WERI-Rb-1 (cell line): Measurements from ENCODE around the gene SPON1.
"Not testable (repeated sequence)": the region's sequence is repeated elsewhere in the genome, so short reads cannot be mapped to it uniquely, and the experiment has no call there.

Source experiments
- DNase-seq: peaks from one replicate; pipeline ENCODE4 v3.0.0-alpha.2; 2020
- H3K27ac ChIP-seq: fragments of 250-450 bp; sonication (Bioruptor Pico); 2 replicates; pipeline ENCODE4 v1.5.1; 2020; ENCODE audit warnings: mild to moderate bottlenecking, moderate library complexity
- H3K27me3 ChIP-seq: fragments of 250-450 bp; sonication (Bioruptor Pico); 2 replicates; pipeline ENCODE4 v1.5.1; 2021; ENCODE audit warnings: mild to moderate bottlenecking, low read depth, moderate library complexity; ENCODE audit not compliant: insufficient read depth, severe bottlenecking
- H3K36me3 ChIP-seq: fragments of 250-450 bp; sonication (Bioruptor Pico); 2 replicates; pipeline ENCODE4 v1.5.1; 2020; ENCODE audit warnings: mild to moderate bottlenecking, moderate library complexity
- H3K4me3 ChIP-seq: 2 replicates; pipeline ENCODE4 v1.5.1; 2011; ENCODE audit warnings: low read depth, mild to moderate bottlenecking, control low read depth, low read length
- H3K9me3 ChIP-seq: fragments of 250-450 bp; sonication (Bioruptor Pico); 2 replicates; pipeline ENCODE4 v1.5.1; 2021; ENCODE audit warnings: mild to moderate bottlenecking, moderate library complexity; ENCODE audit not compliant: severe bottlenecking
- TF ChIP-seq, protein P1 (sequence below): IDR thresholded peaks from 2 replicates; pipeline ENCODE4 v1.5.1; 2011; ENCODE audit warnings: low read depth, mild to moderate bottlenecking, control low read depth, inconsistent platforms, low read length

SPON1 gene

DNA sequence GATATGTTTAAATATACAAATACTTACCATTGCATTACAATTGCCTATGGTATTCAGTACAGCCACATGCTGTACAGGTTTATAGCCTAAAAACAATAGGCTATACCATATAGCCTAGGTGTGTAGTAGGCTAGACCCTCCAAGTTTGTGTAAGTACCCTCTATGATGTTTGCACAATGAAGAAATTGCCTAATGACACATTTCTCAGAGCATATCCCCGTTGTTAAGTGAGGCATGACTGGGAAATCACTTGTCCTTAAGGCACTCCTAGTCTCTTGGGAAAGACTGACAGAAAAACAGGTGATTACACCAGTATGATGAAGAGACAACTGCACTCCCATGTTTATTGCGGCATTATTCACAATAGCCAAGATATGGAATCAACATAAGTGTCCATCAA is 187.2 kb downstream of the SPON1 start:
- TF ChIP-seq, protein P1, sequence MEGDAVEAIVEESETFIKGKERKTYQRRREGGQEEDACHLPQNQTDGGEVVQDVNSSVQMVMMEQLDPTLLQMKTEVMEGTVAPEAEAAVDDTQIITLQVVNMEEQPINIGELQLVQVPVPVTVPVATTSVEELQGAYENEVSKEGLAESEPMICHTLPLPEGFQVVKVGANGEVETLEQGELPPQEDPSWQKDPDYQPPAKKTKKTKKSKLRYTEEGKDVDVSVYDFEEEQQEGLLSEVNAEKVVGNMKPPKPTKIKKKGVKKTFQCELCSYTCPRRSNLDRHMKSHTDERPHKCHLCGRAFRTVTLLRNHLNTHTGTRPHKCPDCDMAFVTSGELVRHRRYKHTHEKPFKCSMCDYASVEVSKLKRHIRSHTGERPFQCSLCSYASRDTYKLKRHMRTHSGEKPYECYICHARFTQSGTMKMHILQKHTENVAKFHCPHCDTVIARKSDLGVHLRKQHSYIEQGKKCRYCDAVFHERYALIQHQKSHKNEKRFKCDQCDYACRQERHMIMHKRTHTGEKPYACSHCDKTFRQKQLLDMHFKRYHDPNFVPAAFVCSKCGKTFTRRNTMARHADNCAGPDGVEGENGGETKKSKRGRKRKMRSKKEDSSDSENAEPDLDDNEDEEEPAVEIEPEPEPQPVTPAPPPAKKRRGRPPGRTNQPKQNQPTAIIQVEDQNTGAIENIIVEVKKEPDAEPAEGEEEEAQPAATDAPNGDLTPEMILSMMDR: no peak
- H3K4me3 ChIP-seq: no peak overlapping the region
- H3K27me3 ChIP-seq: no peaks in the 10 kb centered on the region
- H3K9me3 ChIP-seq: peaks cover 12% of the 10 kb centered on the region
- H3K27ac ChIP-seq: no peak overlapping the region
- H3K36me3 ChIP-seq: no peaks in the 10 kb centered on the region
- DNase-seq: no peak

GRCh38 chr11:14150878-14151277 is 188.4 kb downstream of the SPON1 start:
- no peaks in the 10 kb centered on the region for H3K36me3 ChIP-seq
- no peaks in the 10 kb centered on the region for H3K27me3 ChIP-seq
- H3K4me3 ChIP-seq: no peak overlapping the region
- TF ChIP-seq, protein P1: no peak
- peaks cover 17% of the 10 kb centered on the region for H3K9me3 ChIP-seq
- DNase-seq: no peak
- no peak overlapping the region for H3K27ac ChIP-seq

DNA sequence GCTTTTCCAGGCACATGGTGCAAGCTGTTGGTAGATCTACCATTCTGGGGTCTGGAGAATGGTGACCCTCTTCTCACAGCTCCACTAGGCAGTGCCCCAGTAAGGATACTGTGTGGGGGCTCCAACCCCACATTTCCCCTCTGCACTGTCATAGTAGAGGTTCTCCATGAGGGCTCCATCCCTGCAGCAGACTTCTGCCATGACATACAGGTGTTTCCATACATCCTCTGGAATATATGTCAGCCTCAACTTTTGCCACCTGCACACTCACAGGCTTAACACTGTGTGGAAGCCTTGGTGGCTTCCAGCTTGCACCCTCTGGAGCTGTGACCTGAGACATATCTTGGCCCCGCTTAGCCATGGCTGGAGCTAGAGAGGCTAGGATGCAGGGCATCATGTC is 191.6 kb downstream of the SPON1 start:
- DNase-seq, H3K27me3 ChIP-seq, H3K27ac ChIP-seq, H3K4me3 ChIP-seq, H3K36me3 ChIP-seq: not testable (repeated sequence)
- H3K9me3 ChIP-seq: peaks cover 22% of the 10 kb centered on the region

GRCh38 chr11:14158393-14158792 is 195.9 kb downstream of the SPON1 start:
- H3K27ac ChIP-seq: no peak overlapping the region
- DNase-seq: no peak
- H3K9me3 ChIP-seq: peaks cover 22% of the 10 kb centered on the region
- no peaks in the 10 kb centered on the region for H3K36me3 ChIP-seq
- no peaks in the 10 kb centered on the region for H3K27me3 ChIP-seq
- H3K4me3 ChIP-seq: no peak overlapping the region
- TF ChIP-seq, protein P1: no peak

DNA sequence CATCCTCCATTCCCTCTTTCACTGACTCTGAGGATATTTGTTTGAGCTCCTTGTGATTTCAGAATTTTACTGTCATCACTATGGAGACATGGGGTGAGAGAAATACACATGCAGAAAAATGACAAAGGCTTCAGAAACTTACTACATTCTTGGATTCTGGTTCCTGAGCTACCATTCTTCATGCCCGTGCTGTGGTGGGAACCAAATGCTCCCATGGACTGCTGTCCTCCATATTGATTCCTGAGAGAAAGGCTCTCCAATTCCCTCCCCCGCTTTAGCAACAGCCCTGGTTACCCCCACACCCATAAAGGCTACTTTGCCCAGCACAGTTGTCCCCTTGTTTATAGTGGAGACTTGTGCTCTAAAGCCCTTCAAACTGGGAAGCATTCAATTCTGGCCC is 201.1 kb downstream of the SPON1 start:
- no peak overlapping the region for H3K4me3 ChIP-seq
- H3K36me3 ChIP-seq: no peaks in the 10 kb centered on the region
- TF ChIP-seq, protein P1: no peak
- H3K9me3 ChIP-seq: peaks cover 5% of the 10 kb centered on the region
- H3K27ac ChIP-seq: no peak overlapping the region
- no peaks in the 10 kb centered on the region for H3K27me3 ChIP-seq
- DNase-seq: no peak

GRCh38 chr11:14173679-14174078 is 211.2 kb downstream of the SPON1 start:
- not testable (repeated sequence) for H3K27ac ChIP-seq, DNase-seq, H3K36me3 ChIP-seq, H3K27me3 ChIP-seq, H3K9me3 ChIP-seq, H3K4me3 ChIP-seq

- Histone ChIP-seq H3K36me3 (no peaks in the 10 kb centered on the region), H3K27ac (no peak overlapping the region), H3K4me3 (no peak overlapping the region), H3K27me3 (peaks cover 16% of the 10 kb centered on the region), H3K9me3 (no peaks in the 10 kb centered on the region)
- TF ChIP-seq, protein P1: no peak
- DNase-seq: no peak
Observed at GRCh38 chr11:14179116-14179820, 216.7 kb downstream of the SPON1 start.
